Omental fat pad (tissue), 4 donors: Measurements from ENCODE around the gene PAX7. TPM values are rescaled to one million over a fixed set of nuclear protein-coding genes. Genes with fewer than 3 reads are reported as not detected.

Experiments used
- ATAC-seq: fragments of 150-250 bp; one replicate; pipeline ENCODE4 v1.9.1; 2016; ENCODE audit warnings: mild to moderate bottlenecking, moderate library complexity; ENCODE audit not compliant: low FRiP score
- DNase-seq: peaks from one replicate; pipeline ENCODE4 v3.0.0-alpha.2; 2019; ENCODE audit warnings: low spot score
- CTCF ChIP-seq, 3 donors: fragments of 450-650 bp; IDR thresholded peaks; one replicate each; pipeline ENCODE4 v1.5.1; 2016 to 2017; ENCODE audit warnings: antibody characterized with exemption in 3 of 3, mild to moderate bottlenecking in 3 of 3, moderate library complexity in 2 of 3
- total RNA-seq, 4 donors: library from RNA; depleted of rRNA; stranded (reverse); fragments of >200 nt; gene quantifications; one replicate each; pipeline ENCODE4 v1.1.0, GENCODE V29; 2016

The PAX7 gene
- total RNA-seq, 4 donors from 2014 or later, result not detected

GRCh38 chr1:18637962-18638834 is 7.6 kb downstream of the PAX7 start:
- DNase-seq, result no peak
- no peak for TF ChIP-seq CTCF (IDR thresholded peaks at IDR 0.05)
- ATAC-seq, result no peak

- ATAC-seq, result no peak
- no peak for TF ChIP-seq CTCF (IDR thresholded peaks at IDR 0.05)
Observed at GRCh38 chr1:18638835-18639364, 8.3 kb downstream of the PAX7 start.

GRCh38 chr1:18639368-18640055 is 8.9 kb downstream of the PAX7 start:
- DNase-seq, result no peak
- TF ChIP-seq CTCF (IDR thresholded peaks at IDR 0.05), result no peak
- ATAC-seq, result no peak

More at GRCh38 chr1:18638835-18639364, 8.3 kb downstream of the PAX7 start:
- DNase-seq, result no peak

- TF ChIP-seq CTCF (IDR thresholded peaks at IDR 0.05), result no peak
- ATAC-seq, result no peak
- DNase-seq, result no peak
Observed at GRCh38 chr1:18640228-18641004, 9.8 kb downstream of the PAX7 start.

GRCh38 chr1:18641005-18641941 is 10.6 kb downstream of the PAX7 start:
- no peak for TF ChIP-seq CTCF (IDR thresholded peaks at IDR 0.05)
- no peak for DNase-seq
- ATAC-seq, result no peak
